ENCODE results near the gene APOOL. TPM values are rescaled to one million over a fixed set of nuclear protein-coding genes. Genes with fewer than 3 reads are reported as not detected.
A peak's percentile ranks its signal among the peaks of the same experiment; 100 is the strongest.
"Not testable (repeated sequence)": the region's sequence is repeated elsewhere in the genome, so short reads cannot be mapped to it uniquely, and the experiment has no call there.

The APOOL gene, protein sequence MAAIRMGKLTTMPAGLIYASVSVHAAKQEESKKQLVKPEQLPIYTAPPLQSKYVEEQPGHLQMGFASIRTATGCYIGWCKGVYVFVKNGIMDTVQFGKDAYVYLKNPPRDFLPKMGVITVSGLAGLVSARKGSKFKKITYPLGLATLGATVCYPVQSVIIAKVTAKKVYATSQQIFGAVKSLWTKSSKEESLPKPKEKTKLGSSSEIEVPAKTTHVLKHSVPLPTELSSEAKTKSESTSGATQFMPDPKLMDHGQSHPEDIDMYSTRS
- 11.3 and 12.0 TPM in 2 replicates for polyA plus RNA-seq (2013)

DNA sequence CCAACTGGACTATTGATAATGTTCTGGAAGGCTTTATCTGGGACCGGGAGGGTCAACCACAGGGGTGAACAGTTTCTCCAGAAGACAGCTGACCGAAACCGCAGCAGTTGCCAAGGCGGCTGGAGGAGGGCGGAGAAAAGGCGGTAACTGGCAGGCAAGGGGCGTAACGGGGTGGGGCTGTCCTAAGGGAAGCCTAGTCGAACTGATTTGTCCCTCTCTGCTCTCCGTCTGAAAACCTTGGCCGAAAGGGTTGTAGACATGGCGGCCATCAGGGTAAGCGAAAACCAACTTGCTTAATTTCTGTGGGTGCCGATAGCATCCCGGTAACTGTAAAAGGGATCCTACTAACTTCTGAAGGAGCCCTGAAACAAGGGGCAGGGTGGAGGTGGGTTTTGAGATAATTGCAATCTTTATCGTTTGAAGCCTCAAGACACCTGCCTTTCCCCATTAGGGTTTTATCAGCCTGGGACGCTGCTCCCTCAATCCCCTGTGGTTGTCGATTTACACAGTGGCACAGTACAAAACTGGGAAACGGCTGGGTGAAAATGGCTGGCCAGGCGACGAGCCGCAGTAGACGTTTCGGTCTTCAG, at the start of gene APOOL:
Gene APOOL (plus strand): TSS at position 223 of the 590 bp plus-strand sequence. CDS start 36 bp downstream, at position 259.
- no peak within 1 kb of the TSS for H3K18ac ChIP-seq (ENCODE audit: low read length)
- peak within 1 kb of the TSS; percentile 66 for H3K14ac ChIP-seq (ENCODE audit: low read length)
- H2BK12ac ChIP-seq (ENCODE audit: low read length): no peak within 1 kb of the TSS
- peak within 1 kb of the TSS; percentile 27 for H3K4ac ChIP-seq (ENCODE audit: low read depth, low read length)
- no peak within 1 kb of the TSS for H3K27ac ChIP-seq (ENCODE audit: low read depth, low read length)
- H3K36me3 ChIP-seq (ENCODE audit: control insufficient read depth in 1 of 2, insufficient read depth in 2 of 2, low read length in 2 of 2): no peaks in the 10 kb centered on the region
- peak within 1 kb of the TSS; percentile 82 for H3K4me3 ChIP-seq (ENCODE audit: low read depth, low read length)
- no peak within 1 kb of the TSS for H4K91ac ChIP-seq (ENCODE audit: low read depth, low read length)
- H3K23ac ChIP-seq (ENCODE audit: low read length): no peak within 1 kb of the TSS
- no peak within 1 kb of the TSS for H2AK5ac ChIP-seq (ENCODE audit: low read length)
- H3K27me3 ChIP-seq (ENCODE audit: insufficient read depth, low read length): no peaks in the 10 kb centered on the region
- peaks cover 2% of the 10 kb centered on the region for H3K79me2 ChIP-seq (ENCODE audit: control insufficient read depth, insufficient read depth, low read length, poor library complexity)
- DNase-seq: peak; percentile 76 to 82
- H3K4me2 ChIP-seq (ENCODE audit: low read length): peak within 1 kb of the TSS; percentile 63
- H4K8ac ChIP-seq (ENCODE audit: low read depth, low read length): peak within 1 kb of the TSS; percentile 35
- H2BK5ac ChIP-seq (ENCODE audit: low read depth, low read length, poor library complexity): no peak within 1 kb of the TSS
- peak within 1 kb of the TSS; percentile 26 for H4K12ac ChIP-seq (ENCODE audit: low read depth, low read length)
- H3K79me1 ChIP-seq (ENCODE audit: low read length): peaks cover 2% of the 10 kb centered on the region
- peak within 1 kb of the TSS; percentile 60 for H2AFZ ChIP-seq (ENCODE audit: insufficient read depth, low read length, poor library complexity)
- no peak within 1 kb of the TSS for H2BK120ac ChIP-seq (ENCODE audit: insufficient read depth, low read length, poor library complexity)
- H3K9me3 ChIP-seq (ENCODE audit: insufficient read depth, low read depth, low read length): no peaks in the 10 kb centered on the region
- peak within 1 kb of the TSS; percentile 78 for H3K9ac ChIP-seq (ENCODE audit: low read length)
- H3K4me1 ChIP-seq (ENCODE audit: control insufficient read depth in 1 of 2, insufficient read depth in 2 of 2, low read length in 2 of 2): no peaks in the 10 kb centered on the region
- no CpG with 5 or more reads among the region's 24 CpGs for WGBS (ENCODE audit: extremely low coverage, insufficient coverage, insufficient read length)

DNA sequence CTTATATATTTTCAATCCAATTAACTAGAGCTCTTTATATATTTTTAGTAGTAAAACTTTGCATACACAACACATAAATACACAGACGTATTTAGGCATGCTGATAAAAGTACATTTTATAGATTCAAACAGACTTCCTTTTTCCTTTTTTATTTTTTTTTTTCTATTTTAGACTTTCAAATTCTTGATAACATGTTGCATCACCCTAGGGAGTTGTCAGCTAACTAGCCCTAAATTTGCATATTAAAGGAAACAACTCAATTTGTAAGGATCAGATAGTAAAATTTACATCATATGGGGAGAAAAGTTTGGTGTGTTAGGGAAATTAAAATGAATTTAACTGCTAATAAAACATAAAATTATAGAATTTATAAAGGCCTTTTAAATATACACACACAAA, 47.4 kb upstream of the APOOL start:
- H3K27ac ChIP-seq (ENCODE audit: low read depth, low read length): no peak overlapping the region
- no peaks in the 10 kb centered on the region for H3K36me3 ChIP-seq (ENCODE audit: control insufficient read depth in 1 of 2, insufficient read depth in 2 of 2, low read length in 2 of 2)
- no peaks in the 10 kb centered on the region for H3K4me1 ChIP-seq (ENCODE audit: control insufficient read depth in 1 of 2, insufficient read depth in 2 of 2, low read length in 2 of 2)
- H2AK5ac ChIP-seq (ENCODE audit: low read length): no peak overlapping the region
- no CpG with 5 or more reads among the region's 1 CpG for WGBS (ENCODE audit: extremely low coverage, insufficient coverage, insufficient read length)
- H3K9ac ChIP-seq (ENCODE audit: low read length): no peak overlapping the region
- H3K27me3 ChIP-seq (ENCODE audit: insufficient read depth, low read length): no peaks in the 10 kb centered on the region
- no peak overlapping the region for H3K18ac ChIP-seq (ENCODE audit: low read length)
- no peak overlapping the region for H2BK5ac ChIP-seq (ENCODE audit: low read depth, low read length, poor library complexity)
- no peak overlapping the region for H2BK12ac ChIP-seq (ENCODE audit: low read length)
- H4K91ac ChIP-seq (ENCODE audit: low read depth, low read length): no peak overlapping the region
- H3K79me2 ChIP-seq (ENCODE audit: control insufficient read depth, insufficient read depth, low read length, poor library complexity): no peaks in the 10 kb centered on the region
- H2BK120ac ChIP-seq (ENCODE audit: insufficient read depth, low read length, poor library complexity): no peak overlapping the region
- H2AFZ ChIP-seq (ENCODE audit: insufficient read depth, low read length, poor library complexity): no peak overlapping the region
- no peak overlapping the region for H3K23ac ChIP-seq (ENCODE audit: low read length)
- H4K8ac ChIP-seq (ENCODE audit: low read depth, low read length): no peak overlapping the region
- H3K14ac ChIP-seq (ENCODE audit: low read length): no peak overlapping the region
- H3K4ac ChIP-seq (ENCODE audit: low read depth, low read length): no peak overlapping the region
- H3K4me3 ChIP-seq (ENCODE audit: low read depth, low read length): no peak overlapping the region
- H4K12ac ChIP-seq (ENCODE audit: low read depth, low read length): no peak overlapping the region
- no peak for DNase-seq
- no peaks in the 10 kb centered on the region for H3K9me3 ChIP-seq (ENCODE audit: insufficient read depth, low read depth, low read length)
- no peaks in the 10 kb centered on the region for H3K79me1 ChIP-seq (ENCODE audit: low read length)
- no peak overlapping the region for H3K4me2 ChIP-seq (ENCODE audit: low read length)

DNA sequence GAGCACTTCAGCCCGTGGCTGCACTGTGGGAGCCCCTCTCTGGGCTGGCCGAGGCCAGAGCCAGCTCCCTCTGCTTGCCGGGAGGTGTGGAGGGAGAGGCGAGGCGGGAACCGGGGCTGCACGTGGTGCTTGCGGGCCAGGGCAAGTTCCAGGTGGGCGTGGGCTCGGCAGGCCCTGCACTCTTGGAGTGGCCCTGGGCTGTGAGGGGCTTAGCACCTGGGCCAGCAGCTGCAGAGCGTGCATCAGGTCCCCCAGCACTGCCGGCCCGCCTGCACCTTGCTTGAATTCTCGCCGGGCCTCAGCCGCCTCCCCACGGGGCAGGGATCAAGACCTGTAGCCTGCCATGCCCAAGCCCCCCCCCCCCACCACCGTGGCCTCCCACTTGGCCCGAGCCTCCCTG, 28.9 kb upstream of the APOOL start:
- no peak overlapping the region for H4K8ac ChIP-seq (ENCODE audit: low read depth, low read length)
- no peak for DNase-seq
- H3K9ac ChIP-seq (ENCODE audit: low read length): no peak overlapping the region
- no CpG with 5 or more reads among the region's 19 CpGs for WGBS (ENCODE audit: extremely low coverage, insufficient coverage, insufficient read length)
- no peaks in the 10 kb centered on the region for H3K79me2 ChIP-seq (ENCODE audit: control insufficient read depth, insufficient read depth, low read length, poor library complexity)
- H2BK5ac ChIP-seq (ENCODE audit: low read depth, low read length, poor library complexity): no peak overlapping the region
- H3K9me3 ChIP-seq (ENCODE audit: insufficient read depth, low read depth, low read length): no peaks in the 10 kb centered on the region
- H4K91ac ChIP-seq (ENCODE audit: low read depth, low read length): no peak overlapping the region
- H2AFZ ChIP-seq (ENCODE audit: insufficient read depth, low read length, poor library complexity): no peak overlapping the region
- no peak overlapping the region for H3K27ac ChIP-seq (ENCODE audit: low read depth, low read length)
- H3K23ac ChIP-seq (ENCODE audit: low read length): no peak overlapping the region
- no peak overlapping the region for H3K4me3 ChIP-seq (ENCODE audit: low read depth, low read length)
- no peaks in the 10 kb centered on the region for H3K36me3 ChIP-seq (ENCODE audit: control insufficient read depth in 1 of 2, insufficient read depth in 2 of 2, low read length in 2 of 2)
- no peak overlapping the region for H2BK120ac ChIP-seq (ENCODE audit: insufficient read depth, low read length, poor library complexity)
- no peak overlapping the region for H2BK12ac ChIP-seq (ENCODE audit: low read length)
- no peak overlapping the region for H4K12ac ChIP-seq (ENCODE audit: low read depth, low read length)
- no peak overlapping the region for H3K4me2 ChIP-seq (ENCODE audit: low read length)
- no peak overlapping the region for H3K4ac ChIP-seq (ENCODE audit: low read depth, low read length)
- no peaks in the 10 kb centered on the region for H3K27me3 ChIP-seq (ENCODE audit: insufficient read depth, low read length)
- H3K18ac ChIP-seq (ENCODE audit: low read length): no peak overlapping the region
- no peak overlapping the region for H2AK5ac ChIP-seq (ENCODE audit: low read length)
- H3K14ac ChIP-seq (ENCODE audit: low read length): no peak overlapping the region
- no peaks in the 10 kb centered on the region for H3K4me1 ChIP-seq (ENCODE audit: control insufficient read depth in 1 of 2, insufficient read depth in 2 of 2, low read length in 2 of 2)
- no peaks in the 10 kb centered on the region for H3K79me1 ChIP-seq (ENCODE audit: low read length)

DNA sequence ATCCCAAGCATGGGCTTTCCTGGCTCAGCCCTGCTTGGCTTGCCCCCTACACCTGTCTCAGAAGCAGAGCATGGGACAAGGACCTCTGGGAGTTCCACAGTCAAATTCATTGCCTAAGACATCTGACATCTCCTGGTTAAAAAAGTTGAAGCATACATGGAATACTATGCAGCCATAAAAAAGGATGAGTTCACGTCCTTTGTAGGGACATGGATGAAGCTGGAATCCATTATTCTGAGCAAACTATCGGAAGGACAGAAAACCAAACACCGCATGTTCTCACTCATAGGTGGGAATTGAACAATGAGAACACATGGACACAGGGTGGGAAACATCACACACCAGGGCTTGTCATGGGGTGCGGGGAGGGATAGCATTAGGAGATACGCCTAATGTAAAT, 11.9 kb upstream of the APOOL start:
- not testable (repeated sequence) for H3K18ac ChIP-seq (ENCODE audit: low read length); H4K91ac ChIP-seq (ENCODE audit: low read depth, low read length); H3K23ac ChIP-seq (ENCODE audit: low read length); H3K36me3 ChIP-seq (ENCODE audit: control insufficient read depth in 1 of 2, insufficient read depth in 2 of 2, low read length in 2 of 2); DNase-seq; H2BK5ac ChIP-seq (ENCODE audit: low read depth, low read length, poor library complexity); H3K4ac ChIP-seq (ENCODE audit: low read depth, low read length); H3K9ac ChIP-seq (ENCODE audit: low read length); H2BK120ac ChIP-seq (ENCODE audit: insufficient read depth, low read length, poor library complexity); H4K8ac ChIP-seq (ENCODE audit: low read depth, low read length); H2AFZ ChIP-seq (ENCODE audit: insufficient read depth, low read length, poor library complexity); H3K4me3 ChIP-seq (ENCODE audit: low read depth, low read length); H2BK12ac ChIP-seq (ENCODE audit: low read length); H3K79me1 ChIP-seq (ENCODE audit: low read length); H4K12ac ChIP-seq (ENCODE audit: low read depth, low read length); H3K14ac ChIP-seq (ENCODE audit: low read length); H3K9me3 ChIP-seq (ENCODE audit: insufficient read depth, low read depth, low read length); H3K4me2 ChIP-seq (ENCODE audit: low read length); H3K79me2 ChIP-seq (ENCODE audit: control insufficient read depth, insufficient read depth, low read length, poor library complexity); H2AK5ac ChIP-seq (ENCODE audit: low read length); H3K27ac ChIP-seq (ENCODE audit: low read depth, low read length); H3K4me1 ChIP-seq (ENCODE audit: control insufficient read depth in 1 of 2, insufficient read depth in 2 of 2, low read length in 2 of 2); H3K27me3 ChIP-seq (ENCODE audit: insufficient read depth, low read length)
- no CpG with 5 or more reads among the region's 5 CpGs for WGBS (ENCODE audit: extremely low coverage, insufficient coverage, insufficient read length)

Data from trophoblast cell (in vitro differentiated cells and primary cell).